ENCODE data around the gene MCHR1. TPM values are rescaled to one million over a fixed set of nuclear protein-coding genes. Genes with fewer than 3 reads are reported as not detected.

Gene MCHR1
- total RNA-seq, 1 experiment from 2014 or later, result not detected

- H3K9me3 ChIP-seq, result no peaks in the 10 kb centered on the region
- H3K27me3 ChIP-seq, result no peaks in the 10 kb centered on the region
- H3K4me3 ChIP-seq, result no peak overlapping the region
- no peak for DNase-seq
- H3K36me3 ChIP-seq, result no peaks in the 10 kb centered on the region
Measured at GRCh38 chr22:40728731-40729189, 49.5 kb downstream of the MCHR1 start.

GRCh38 chr22:40729284-40729683 is 50.0 kb downstream of the MCHR1 start:
- Histone ChIP-seq H3K27me3 (no peaks in the 10 kb centered on the region), H3K36me3 (no peaks in the 10 kb centered on the region), H3K9me3 (no peaks in the 10 kb centered on the region), H3K4me3 (no peak overlapping the region)
- DNase-seq, result no peak

Other genes starting within 250 kb of the MCHR1 start
- gene MRTFA, start 42.8 kb upstream of the MCHR1 start, total RNA-seq (2014; rRNA removed; shearing (Covaris generic); ENCODE audit: low replicate concordance), result 30.7 and 52.0 TPM in 2 replicates
- gene SLC25A17, start 139.9 kb downstream of the MCHR1 start, total RNA-seq (2014; rRNA removed; shearing (Covaris generic); ENCODE audit: low replicate concordance), result 46.8 and 50.8 TPM in 2 replicates
- 314 and 355 TPM in 2 replicates for gene ST13, start 177.2 kb downstream of the MCHR1 start, total RNA-seq (2014; rRNA removed; shearing (Covaris generic); ENCODE audit: low replicate concordance)
- gene XPNPEP3, start 177.7 kb downstream of the MCHR1 start, total RNA-seq (2014; rRNA removed; shearing (Covaris generic); ENCODE audit: low replicate concordance), result 3.0 and 5.8 TPM in 2 replicates
- not detected in 2 replicates for gene DNAJB7, start 182.6 kb downstream of the MCHR1 start, total RNA-seq (2014; rRNA removed; shearing (Covaris generic); ENCODE audit: low replicate concordance)